Ascending aorta (tissue), 1 donor: Measurements from ENCODE around the gene LIPM. TPM values are rescaled to one million over a fixed set of nuclear protein-coding genes. Genes with fewer than 3 reads are reported as not detected.

Experiments
- total RNA-seq: library from RNA; depleted of rRNA; stranded (reverse); fragments of >200 nt; gene quantifications from one replicate; pipeline ENCODE4 v1.1.0, GENCODE V29; 2016

The LIPM gene
- total RNA-seq, 1 donor from 2014 or later, result not detected

Other genes starting within 250 kb of the LIPM start
- gene RNLS, start 219.4 kb upstream of the LIPM start, total RNA-seq, result 12.1 TPM
- gene LIPJ, start 216.0 kb upstream of the LIPM start, total RNA-seq, result not detected
- gene LIPF, start 138.3 kb upstream of the LIPM start, total RNA-seq, result 7.1 TPM
- not detected for gene LIPK, start 96.5 kb upstream of the LIPM start, total RNA-seq
- not detected for gene LIPN, start 42.7 kb upstream of the LIPM start, total RNA-seq
- gene ANKRD22, start 49.1 kb downstream of the LIPM start, total RNA-seq, result not detected
- gene STAMBPL1, start 77.5 kb downstream of the LIPM start, total RNA-seq, result 37.0 TPM
- gene ACTA2, start 150.0 kb downstream of the LIPM start, total RNA-seq, result 5,316 TPM
- 10.5 TPM for gene FAS, start 188.1 kb downstream of the LIPM start, total RNA-seq